Adrenal gland (tissue), 12 donors: ENCODE results near the gene EML6. TPM values are rescaled to one million over a fixed set of nuclear protein-coding genes. Genes with fewer than 3 reads are reported as not detected.

ENCODE experiments used
- DNase-seq, 7 donors: peaks; one replicate each; pipeline ENCODE4 v3.0.0-alpha.2; 2019 to 2020
- H3K27ac ChIP-seq, 5 donors: fragments of 200-600 bp; sonication (generic) in 4 of 5; 1 replicate in 3 of 5; 2 replicates in 2 of 5; pipeline versions ENCODE4 v1.5.1 to v1.8.0; 2016 to 2020; ENCODE audit warnings: mild to moderate bottlenecking in 1 of 5
- H3K27me3 ChIP-seq: fragments of 200-600 bp; 2 replicates; pipeline ENCODE4 v1.8.0; 2021
- H3K36me3 ChIP-seq, 2 donors: fragments of 200-600 bp; replicated peaks in 1 of 2; 1 replicate in 1 of 2; 2 replicates in 1 of 2; pipeline versions ENCODE4 v1.5.1 to v1.8.0; 2018 to 2022
- H3K4me1 ChIP-seq, 2 donors: fragments of 200-600 bp; replicated peaks in 1 of 2; 1 replicate in 1 of 2; 2 replicates in 1 of 2; pipeline versions ENCODE4 v1.5.1 to v1.8.0; 2018 to 2021
- H3K4me3 ChIP-seq, 4 donors: fragments of 200-600 bp; sonication (generic) in 3 of 4; one replicate each; pipeline ENCODE4 v1.5.1; 2016 to 2018
- H3K9me3 ChIP-seq, 3 donors: fragments of 200-600 bp; sonication (generic) in 1 of 3; replicated peaks in 1 of 3; 1 replicate in 2 of 3; 2 replicates in 1 of 3; pipeline versions ENCODE4 v1.5.1 to v1.8.0; 2016 to 2021
- CTCF ChIP-seq, 6 experiments: fragments of 450-650 bp in 4 of 6; fragments of 200-600 bp in 2 of 6; sonication (generic) in 1 of 6; IDR thresholded peaks; 1 replicate in 5 of 6; 2 replicates in 1 of 6; pipeline versions ENCODE4 v1.5.1 to v1.8.0; 2016 to 2021; ENCODE audit warnings: antibody characterized with exemption in 6 of 6, mild to moderate bottlenecking in 2 of 6, moderate library complexity in 1 of 6
- POLR2A ChIP-seq, 2 donors: fragments of 450-650 bp; IDR thresholded peaks; one replicate each; pipeline ENCODE4 v1.6.1; 2017; ENCODE audit warnings: antibody characterized with exemption in 2 of 2, mild to moderate bottlenecking in 2 of 2, moderate library complexity in 1 of 2
- WGBS, 4 donors: extraction: QIAGEN DNeasy Blood & Tissue Kit in 2 of 4; methylation state at CpG; one replicate each; pipeline versions ENCODE4 v1.1.5 to v1.1.7; 2013 to 2017; 5-methylcytosine and 5-hydroxymethylcytosine counted together
- intact Hi-C, 2 donors: fragments of 100-400 bp; cut with DNase I; formaldehyde crosslinking; loops; one replicate each; pipeline versions ENCODE4 v1.14.1 to v1.15.0; 2022 to 2023
- polyA plus RNA-seq, 3 donors: library from polyadenylated mRNA; stranded (reverse); fragments of 200-250 nt in 2 of 3; fragments of 350-450 nt in 1 of 3; fragmentation: Illumina TruSeq in 1 of 3; extraction: RNeasy Lipid Tissue Mini Kit (QIAGEN cat#74804) in 1 of 3; gene quantifications; one replicate each; pipeline ENCODE4 v1.2.3, GENCODE V29; 2013 to 2014
- total RNA-seq, 9 donors: library from RNA; depleted of rRNA in 4 of 9; stranded (reverse); fragments of >200 nt in 4 of 9; fragments of 120-200 nt in 1 of 9; fragmentation: NEBNext Ultra II Directional in 1 of 9; extraction: Animal tissue kit (Norgen Biotek cat#: 25700) in 1 of 9; gene quantifications; one replicate each; pipeline versions ENCODE4 v1.1.0 to v1.2.4, GENCODE V29; 2013 to 2023
- donor health status: healthy with polysubstance abuse.
- donor health status: Bipolar disorder and iron deficiency.
- donor health status: DM: yes; HTN: yes; CAD: no.
- donor health status: DM: no; HTN: no; CAD: no.
- donor health status: DM: no; HTN: no; CAD: no.
- donor health status: DM: yes; HTN: yes; CAD: no.

The EML6 gene
- total and polyA plus RNA-seq, 12 donors, result 6.0 to 19.3 (median 10.9) TPM

GRCh38 chr2:55011831-55012671 lies 288.6 kb downstream of the EML6 start:
- Histone ChIP-seq H3K27ac (peak overlapping the region in 1 of 5 donors; percentile 7), H3K4me3 (no peak overlapping the region), H3K9me3 (no peaks in the 10 kb centered on the region), H3K4me1 (peaks cover 56 to 83% of the 10 kb centered on the region in 2 donors), H3K36me3 (no peaks in the 10 kb centered on the region), H3K27me3 (no peaks in the 10 kb centered on the region)
- WGBS, 4 donors, result 44 to 49% (median 47%) methylated on average over 6 of the region's 6 CpGs
- intact Hi-C loops, result loop anchor here in 1 of 2 donors (10.0 kb wide), 1 partner anchor 153 kb away; no protein-coding TSS in a partner anchor
- no peak for TF ChIP-seq POLR2A (IDR thresholded peaks at IDR 0.05)
- no peak for TF ChIP-seq CTCF (IDR thresholded peaks at IDR 0.05)
- no peak for DNase-seq

GRCh38 chr2:55012672-55013484 lies 289.4 kb downstream of the EML6 start:
- Histone ChIP-seq H3K4me3 (no peak overlapping the region), H3K36me3 (no peaks in the 10 kb centered on the region), H3K27ac (peak overlapping the region in 2 of 5 donors; percentile 2 to 7), H3K9me3 (no peaks in the 10 kb centered on the region), H3K4me1 (peaks cover 58 to 82% of the 10 kb centered on the region in 2 donors), H3K27me3 (no peaks in the 10 kb centered on the region)
- WGBS, 4 donors, result 51 to 59% (median 55%) methylated on average over 2 of the region's 2 CpGs
- intact Hi-C loops, result loop anchor here in 1 of 2 donors (10.0 kb wide), 1 partner anchor 152 kb away; no protein-coding TSS in a partner anchor
- TF ChIP-seq POLR2A (IDR thresholded peaks at IDR 0.05), result no peak
- no peak for TF ChIP-seq CTCF (IDR thresholded peaks at IDR 0.05)
- no peak for DNase-seq

GRCh38 chr2:55013936-55014335 lies 290.5 kb downstream of the EML6 start:
- Histone ChIP-seq H3K27me3 (no peaks in the 10 kb centered on the region), H3K9me3 (no peaks in the 10 kb centered on the region), H3K36me3 (no peaks in the 10 kb centered on the region), H3K4me1 (peaks cover 63 to 84% of the 10 kb centered on the region in 2 donors), H3K27ac (no peak overlapping the region), H3K4me3 (no peak overlapping the region)
- TF ChIP-seq CTCF (IDR thresholded peaks at IDR 0.05), result peak in 1 of 6 experiments; percentile 26
- no peak for TF ChIP-seq POLR2A (IDR thresholded peaks at IDR 0.05)
- intact Hi-C loops, result loop anchor here in 1 of 2 donors (10.0 kb wide), 1 partner anchor 151 kb away; no protein-coding TSS in a partner anchor
- DNase-seq, result no peak
- 28 to 59% (median 46%) methylated on average over 1 of the region's 1 CpG for WGBS, 4 donors
